Muscle layer of colon (tissue), 2 donors: ENCODE measurements around the gene KLHL40.

ENCODE experiments used
- H3K27ac ChIP-seq: one replicate; pipeline ENCODE4 v1.7.0; 2013; ENCODE audit warnings: low read depth, mild to moderate bottlenecking, low read length, moderate library complexity
- H3K27me3 ChIP-seq, 2 donors: one replicate each; pipeline ENCODE4 v1.7.0; 2013; ENCODE audit warnings: low read length in 2 of 2, mild to moderate bottlenecking in 2 of 2; ENCODE audit not compliant: insufficient read depth in 2 of 2, control insufficient read depth in 1 of 2
- H3K36me3 ChIP-seq: one replicate; pipeline ENCODE4 v1.7.0; 2013; ENCODE audit warnings: mild to moderate bottlenecking, low read length; ENCODE audit not compliant: insufficient read depth
- H3K4me1 ChIP-seq: one replicate; pipeline ENCODE4 v1.7.0; 2013; ENCODE audit warnings: mild to moderate bottlenecking, low read length; ENCODE audit not compliant: insufficient read depth
- H3K4me3 ChIP-seq, 2 donors: one replicate each; pipeline ENCODE4 v1.7.0; 2013; ENCODE audit warnings: low read length in 2 of 2, low read depth in 1 of 2, mild to moderate bottlenecking in 1 of 2, moderate library complexity in 1 of 2
- H3K9ac ChIP-seq: one replicate; pipeline ENCODE4 v1.7.0; 2013; ENCODE audit warnings: low read length
- H3K9me3 ChIP-seq: one replicate; pipeline ENCODE4 v1.7.0; 2013; ENCODE audit warnings: mild to moderate bottlenecking, low read length
- donor health status: abdominal sarcoma.
- donor health status: Adenocarcinoma of cecum.

KLHL40 gene

GRCh38 chr3:42704136-42704841, 19.0 kb downstream of the KLHL40 start:
- H3K9ac ChIP-seq = no peak overlapping the region

DNA sequence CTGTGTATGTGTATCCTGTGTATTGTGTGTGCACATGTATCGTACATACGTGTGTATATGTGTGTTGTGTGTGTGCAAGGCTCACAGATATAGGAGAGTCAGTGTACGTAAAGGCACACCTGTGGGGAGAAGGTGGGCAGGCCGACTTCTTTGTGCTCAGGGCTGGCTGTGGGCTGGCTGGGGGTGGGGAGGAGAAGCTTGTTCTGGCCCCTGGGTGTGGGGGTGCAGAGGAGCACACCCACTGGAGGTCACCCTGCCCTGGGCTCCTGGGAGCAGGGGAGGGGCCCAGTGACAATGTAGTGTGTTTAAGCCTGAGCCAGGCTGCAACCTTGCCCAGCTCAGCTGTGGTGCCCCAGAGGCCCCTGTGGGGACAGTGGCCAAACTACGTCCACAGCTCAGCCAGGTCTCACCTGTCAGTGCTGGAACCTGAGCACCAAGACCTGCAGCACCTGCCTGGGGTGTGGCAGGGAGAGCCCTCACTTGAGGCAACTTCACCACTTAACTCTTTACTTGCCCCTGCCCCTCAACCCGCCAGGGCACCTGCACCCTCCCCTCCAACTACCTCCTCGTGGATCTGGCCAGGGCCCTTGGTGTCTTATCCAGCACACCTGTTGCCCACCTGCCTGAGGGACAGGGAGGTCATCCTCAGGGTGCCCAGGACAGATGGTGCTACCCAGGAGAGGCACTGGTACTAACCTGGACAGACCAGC, 19.9 kb downstream of the KLHL40 start:
- Histone ChIP-seq H3K36me3 (no peaks in the 10 kb centered on the region), H3K27ac (no peak overlapping the region), H3K4me1 (no peaks in the 10 kb centered on the region), H3K27me3 (no peaks in the 10 kb centered on the region), H3K9ac (no peak overlapping the region), H3K4me3 (no peak overlapping the region), H3K9me3 (no peaks in the 10 kb centered on the region)

More at GRCh38 chr3:42704136-42704841, 19.0 kb downstream of the KLHL40 start:
- Histone ChIP-seq H3K4me3 (no peak overlapping the region), H3K4me1 (no peaks in the 10 kb centered on the region), H3K27ac (no peak overlapping the region), H3K36me3 (no peaks in the 10 kb centered on the region), H3K27me3 (no peaks in the 10 kb centered on the region), H3K9me3 (no peaks in the 10 kb centered on the region)

DNA sequence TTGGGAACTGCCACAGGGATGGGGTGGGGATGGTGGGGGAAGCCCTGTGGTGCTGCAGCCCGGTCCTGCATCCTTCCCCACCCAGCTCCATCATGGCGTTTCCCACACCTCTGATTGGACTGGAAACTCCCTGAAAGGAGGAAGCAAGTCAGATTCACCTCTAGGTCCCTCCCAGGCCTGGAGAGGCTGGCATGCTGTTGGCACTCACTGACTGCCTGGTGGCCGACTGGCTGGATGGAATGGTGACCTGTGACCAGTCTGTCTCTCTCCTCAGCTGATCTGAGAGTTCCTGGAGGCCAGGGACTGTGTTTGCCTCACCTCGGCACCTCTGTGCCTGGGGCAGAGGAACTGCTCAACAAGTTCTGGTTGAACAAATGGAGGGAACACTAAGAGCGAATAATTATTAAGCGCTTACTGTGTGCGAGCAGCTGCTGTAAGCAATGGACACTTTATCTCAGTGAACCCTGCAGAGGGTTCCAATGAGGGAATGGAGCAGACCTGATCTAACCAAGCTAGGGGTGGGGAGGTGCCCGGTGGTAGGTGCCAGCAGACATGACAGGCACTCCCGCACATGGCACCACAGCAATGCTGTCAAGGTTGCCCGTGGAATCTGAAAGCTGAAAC, 20.7 kb downstream of the KLHL40 start:
- Histone ChIP-seq H3K27ac (no peak overlapping the region), H3K36me3 (no peaks in the 10 kb centered on the region), H3K4me1 (no peaks in the 10 kb centered on the region), H3K4me3 (no peak overlapping the region), H3K27me3 (no peaks in the 10 kb centered on the region), H3K9me3 (no peaks in the 10 kb centered on the region), H3K9ac (no peak overlapping the region)

- Histone ChIP-seq H3K27ac (no peak overlapping the region), H3K27me3 (no peaks in the 10 kb centered on the region), H3K36me3 (no peaks in the 10 kb centered on the region), H3K9ac (no peak overlapping the region), H3K4me3 (no peak overlapping the region), H3K9me3 (no peaks in the 10 kb centered on the region), H3K4me1 (no peaks in the 10 kb centered on the region)
These were observed 21.6 kb downstream of the KLHL40 start for GRCh38 chr3:42706721-42707619.

GRCh38 chr3:42707620-42708355, 22.5 kb downstream of the KLHL40 start:
- Histone ChIP-seq H3K4me1 (no peaks in the 10 kb centered on the region), H3K9ac (no peak overlapping the region), H3K27ac (no peak overlapping the region), H3K9me3 (no peaks in the 10 kb centered on the region), H3K36me3 (no peaks in the 10 kb centered on the region), H3K4me3 (no peak overlapping the region), H3K27me3 (no peaks in the 10 kb centered on the region)

- Histone ChIP-seq H3K4me1 (no peaks in the 10 kb centered on the region), H3K27me3 (no peaks in the 10 kb centered on the region), H3K36me3 (no peaks in the 10 kb centered on the region), H3K9me3 (no peaks in the 10 kb centered on the region), H3K4me3 (no peak overlapping the region), H3K27ac (no peak overlapping the region), H3K9ac (no peak overlapping the region)
These were observed 23.3 kb downstream of the KLHL40 start for GRCh38 chr3:42708611-42709151.

- no peaks in the 10 kb centered on the region for H3K9me3 ChIP-seq
- no peaks in the 10 kb centered on the region for H3K36me3 ChIP-seq
- H3K9ac ChIP-seq = no peak overlapping the region
- no peaks in the 10 kb centered on the region for H3K27me3 ChIP-seq
- H3K27ac ChIP-seq = no peak overlapping the region
- H3K4me1 ChIP-seq = no peaks in the 10 kb centered on the region
- no peak overlapping the region for H3K4me3 ChIP-seq
These were observed 24.3 kb downstream of the KLHL40 start for GRCh38 chr3:42709621-42710020.

DNA sequence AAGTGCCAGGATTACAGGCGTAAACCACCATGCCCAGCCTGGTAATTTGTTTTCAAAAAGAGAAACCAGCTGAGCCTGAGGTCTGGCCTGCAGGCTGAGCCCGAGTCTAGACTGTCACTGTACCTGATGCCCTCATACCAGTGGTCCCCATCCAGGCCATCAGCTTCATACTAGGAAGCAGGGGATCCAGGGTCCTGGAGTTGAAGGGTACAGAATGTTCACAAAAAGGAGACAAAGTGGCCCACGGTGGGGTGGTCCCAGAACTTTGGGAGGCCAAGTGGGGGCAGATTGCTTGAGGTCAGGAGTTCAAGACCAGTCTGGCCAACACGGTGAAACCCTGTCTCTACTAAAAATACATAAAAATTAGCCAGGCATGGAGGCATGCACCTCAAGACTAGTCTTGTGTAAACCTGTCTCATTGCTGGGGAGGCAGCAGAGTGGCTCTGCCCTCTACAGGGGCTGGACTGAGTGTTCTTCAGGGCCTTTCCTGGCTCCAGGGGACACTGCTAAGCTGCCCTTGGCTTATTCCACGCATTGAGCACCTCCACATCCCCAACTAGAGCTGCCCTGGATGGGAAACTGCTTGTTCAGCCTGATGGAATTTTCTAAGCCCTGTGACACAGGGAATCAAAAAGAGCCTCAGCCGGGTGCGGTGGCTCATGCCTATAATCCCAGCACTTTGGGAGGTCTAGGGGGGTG, 25.1 kb downstream of the KLHL40 start:
- Histone ChIP-seq H3K27me3 (no peaks in the 10 kb centered on the region), H3K4me1 (no peaks in the 10 kb centered on the region), H3K9ac (no peak overlapping the region), H3K27ac (no peak overlapping the region), H3K4me3 (no peak overlapping the region), H3K9me3 (no peaks in the 10 kb centered on the region), H3K36me3 (no peaks in the 10 kb centered on the region)

- Histone ChIP-seq H3K4me1 (no peaks in the 10 kb centered on the region), H3K27ac (no peak overlapping the region), H3K36me3 (no peaks in the 10 kb centered on the region), H3K4me3 (no peak overlapping the region), H3K27me3 (no peaks in the 10 kb centered on the region), H3K9me3 (no peaks in the 10 kb centered on the region), H3K9ac (no peak overlapping the region)
These were observed 26.4 kb downstream of the KLHL40 start for GRCh38 chr3:42711491-42712343.

DNA sequence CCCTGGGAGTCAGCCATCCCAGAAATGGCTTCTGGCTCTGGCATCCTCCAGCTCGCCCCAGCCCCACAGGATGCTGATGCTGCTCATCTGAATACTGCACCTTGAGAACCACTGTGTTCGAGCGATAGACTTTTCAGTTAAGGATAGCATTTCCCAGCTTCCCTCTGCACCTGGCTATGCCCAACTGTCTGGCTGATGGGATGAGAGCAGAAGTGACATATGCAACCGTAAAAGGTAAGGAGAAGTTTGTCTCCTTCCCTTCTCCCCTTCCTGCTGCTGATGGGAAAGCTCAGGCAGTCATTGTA, 27.0 kb downstream of the KLHL40 start:
- Histone ChIP-seq H3K27me3 (no peaks in the 10 kb centered on the region), H3K36me3 (no peaks in the 10 kb centered on the region), H3K4me1 (no peaks in the 10 kb centered on the region), H3K9me3 (no peaks in the 10 kb centered on the region), H3K9ac (no peak overlapping the region), H3K27ac (no peak overlapping the region), H3K4me3 (no peak overlapping the region)
